Measurements from ENCODE around the gene EIF3L. TPM values are rescaled to one million over a fixed set of nuclear protein-coding genes. Genes with fewer than 3 reads are reported as not detected.

Gene EIF3L
- polyA plus RNA-seq, 3 donors, result 209 to 503 (median 246) TPM

- peaks cover 0 to 5% of the 10 kb centered on the region in 2 donors for H3K9me3 ChIP-seq (replicated peaks in 1 of 2; ENCODE audit: control insufficient read depth in 1 of 2, insufficient read depth in 1 of 2, low read length in 2 of 2)
- H3K9ac ChIP-seq (ENCODE audit: insufficient read depth, low read length, poor library complexity, severe bottlenecking), result peak overlapping the region; percentile 48
- H3K27ac ChIP-seq (ENCODE audit: low read depth in 1 of 2, low read length in 2 of 2), result no peak overlapping the region
- peaks cover 57 to 64% of the 10 kb centered on the region in 2 donors for H3K4me1 ChIP-seq (ENCODE audit: control insufficient read depth in 1 of 2, insufficient read depth in 2 of 2, low read length in 2 of 2)
- H3K27me3 ChIP-seq (ENCODE audit: control insufficient read depth in 2 of 2, insufficient read depth in 2 of 2, low read length in 2 of 2), result peaks cover 25 to 59% of the 10 kb centered on the region in 2 donors
- H3K36me3 ChIP-seq (replicated peaks in 1 of 2; ENCODE audit: control insufficient read depth in 1 of 2, insufficient read depth in 2 of 2, low read length in 2 of 2), result no peaks in the 10 kb centered on the region
- peak overlapping the region; percentile 91 for H3K4me2 ChIP-seq (replicated peaks; ENCODE audit: extremely low read depth, low read length, poor library complexity, severe bottlenecking)
- H3K4me3 ChIP-seq (replicated peaks in 1 of 3; ENCODE audit: low read depth in 2 of 3, low read length in 3 of 3), result peak overlapping the region in 2 of 3 experiments; percentile 68 to 79
- WGBS (ENCODE audit: insufficient coverage), result 25% methylated on average over 13 of the region's 16 CpGs
- intact Hi-C loops (cut with micrococcal nuclease), result loop anchor here in 1 of 2 donors (10.0 kb wide), 1 partner anchor 118 kb away; the partner anchor contains the start of gene NOL12
- no peak for DNase-seq
- H3K27ac Mint-ChIP-seq, result peak overlapping the region in 1 of 7 donors; percentile 50
- peaks cover 8 to 16% of the 10 kb centered on the region in 2 donors for H3K36me3 Mint-ChIP-seq
- H3K4me3 Mint-ChIP-seq, result peak overlapping the region; percentile 75 to 88
- TF ChIP-seq CTCF (IDR thresholded peaks at IDR 0.05), result no peak
- H4K20me1 ChIP-seq (ENCODE audit: insufficient read depth, low read length), result peaks cover 13% of the 10 kb centered on the region
- H3K4me1 Mint-ChIP-seq, result peaks cover 50% of the 10 kb centered on the region
- peaks cover 11% of the 10 kb centered on the region for H3K79me2 ChIP-seq (ENCODE audit: insufficient read depth, low read length)
- H3K9me3 Mint-ChIP-seq, result peaks cover 0 to 17% (median 7%) of the 10 kb centered on the region in 7 donors
- H2AFZ ChIP-seq (ENCODE audit: insufficient read depth, low read depth, low read length, poor library complexity, severe bottlenecking), result peak overlapping the region; percentile 91
- H3K27me3 Mint-ChIP-seq (ENCODE audit: low read depth in 3 of 3), result peaks cover 60 to 71% (median 62%) of the 10 kb centered on the region in 3 donors
Measured at GRCh38 chr22:37803195-37803638, 46.0 kb upstream of the EIF3L start.

- peaks cover 13% of the 10 kb centered on the region for H4K20me1 ChIP-seq (ENCODE audit: insufficient read depth, low read length)
- DNase-seq, result no peak
- peaks cover 25 to 63% of the 10 kb centered on the region in 2 donors for H3K27me3 ChIP-seq (ENCODE audit: control insufficient read depth in 2 of 2, insufficient read depth in 2 of 2, low read length in 2 of 2)
- peaks cover 0 to 17% (median 7%) of the 10 kb centered on the region in 7 donors for H3K9me3 Mint-ChIP-seq
- no peak overlapping the region for H3K9ac ChIP-seq (ENCODE audit: insufficient read depth, low read length, poor library complexity, severe bottlenecking)
- H3K27me3 Mint-ChIP-seq (ENCODE audit: low read depth in 3 of 3), result peaks cover 63 to 75% (median 68%) of the 10 kb centered on the region in 3 donors
- peak overlapping the region in 1 of 3 experiments; percentile 79 for H3K4me3 ChIP-seq (replicated peaks in 1 of 3; ENCODE audit: low read depth in 2 of 3, low read length in 3 of 3)
- H3K4me2 ChIP-seq (replicated peaks; ENCODE audit: extremely low read depth, low read length, poor library complexity, severe bottlenecking), result peak overlapping the region; percentile 89
- peaks cover 11% of the 10 kb centered on the region for H3K79me2 ChIP-seq (ENCODE audit: insufficient read depth, low read length)
- H3K4me1 ChIP-seq (ENCODE audit: control insufficient read depth in 1 of 2, insufficient read depth in 2 of 2, low read length in 2 of 2), result peaks cover 60 to 70% of the 10 kb centered on the region in 2 donors
- H3K4me1 Mint-ChIP-seq, result peaks cover 54% of the 10 kb centered on the region
- WGBS (ENCODE audit: insufficient coverage), result 81% methylated on average over 27 of the region's 34 CpGs
- no peak overlapping the region for H3K27ac ChIP-seq (ENCODE audit: low read depth in 1 of 2, low read length in 2 of 2)
- H3K36me3 Mint-ChIP-seq, result peaks cover 8 to 16% of the 10 kb centered on the region in 2 donors
- H3K27ac Mint-ChIP-seq, result peak overlapping the region in 1 of 7 donors; percentile 70
- H3K4me3 Mint-ChIP-seq, result peak overlapping the region; percentile 60 to 88
- no peaks in the 10 kb centered on the region for H3K36me3 ChIP-seq (replicated peaks in 1 of 2; ENCODE audit: control insufficient read depth in 1 of 2, insufficient read depth in 2 of 2, low read length in 2 of 2)
- TF ChIP-seq CTCF (IDR thresholded peaks at IDR 0.05), result no peak
- H3K9me3 ChIP-seq (replicated peaks in 1 of 2; ENCODE audit: control insufficient read depth in 1 of 2, insufficient read depth in 1 of 2, low read length in 2 of 2), result peaks cover 0 to 5% of the 10 kb centered on the region in 2 donors
- intact Hi-C loops (cut with micrococcal nuclease), result loop anchor here in 1 of 2 donors (10.0 kb wide), 1 partner anchor 119 kb away; the partner anchor contains the start of gene NOL12
- peak overlapping the region; percentile 92 for H2AFZ ChIP-seq (ENCODE audit: insufficient read depth, low read depth, low read length, poor library complexity, severe bottlenecking)
Measured at GRCh38 chr22:37803639-37804351, 45.4 kb upstream of the EIF3L start.
